HCT116 (cell line): Measurements from ENCODE around the gene GRID2IP. TPM values are rescaled to one million over a fixed set of nuclear protein-coding genes. Genes with fewer than 3 reads are reported as not detected.

Experiments
- ATAC-seq: fragments of 200-7000 bp; cut with Tn5 transposase; 2 replicates; pipeline ENCODE4 v1.9.1; 2020; ENCODE audit warnings: mild to moderate bottlenecking, moderate library complexity
- BruUV-seq: library from RNA; stranded (reverse); fragments of 400-500 nt; replicated peaks from 2 replicates; lab custom pipeline; 2021; lab: Mats Ljungman, UMichigan
- CTCF ChIA-PET: fragments of 300-600 bp; sonication (Branson Sonifier 250); formaldehyde crosslinking; loops from one replicate; lab custom pipeline; 2021; ENCODE audit warnings: antibody characterized with exemption; lab: Charles Lee
- POLR2A ChIA-PET: fragments of 300-600, 350-600 bp; sonication (Branson Sonifier 250); formaldehyde crosslinking; loops from one replicate; lab custom pipeline; 2021; ENCODE audit warnings: antibody characterized with exemption; lab: Charles Lee
- RAD21 ChIA-PET, 2 experiments: fragments of 300-600 bp; sonication (Branson Sonifier 250); formaldehyde crosslinking; loops; one replicate each; lab custom pipeline; 2023; ENCODE audit warnings: low total read pairs in 2 of 2; ENCODE audit not compliant: uncharacterized antibody in 2 of 2, unreplicated experiment in 2 of 2, low non-redundant PET in 1 of 2; lab: Charles Lee
- DNase-seq: peaks from one replicate; pipeline ENCODE4 v3.0.0-alpha.2; 2010; ENCODE audit warnings: low read depth, low spot score
- H2AFZ ChIP-seq: fragments of 200-600 bp; shearing (Covaris generic), sonication (generic); 2 replicates; pipeline ENCODE4 v1.6.1; 2017; ENCODE audit warnings: low read depth, mixed run types, mixed read lengths, antibody characterized with exemption, low read length; ENCODE audit not compliant: poor library complexity, severe bottlenecking
- H3K27ac ChIP-seq: 2 replicates; pipeline ENCODE4 v1.5.1; 2012; ENCODE audit warnings: low read depth, low read length
- H3K27me3 ChIP-seq: fragments of 200-600 bp; sonication (generic); 2 replicates; pipeline ENCODE4 v1.6.1; 2016; ENCODE audit warnings: mixed run types, low read length, mixed read lengths; ENCODE audit not compliant: insufficient read depth
- H3K36me3 ChIP-seq, 2 experiments: fragments of 200-500 bp in 1 of 2; fragments of 200-600 bp in 1 of 2; sonication (Bioruptor generic) in 1 of 2; sonication (generic) in 1 of 2; 2 replicates each; pipeline versions ENCODE4 v1.5.1 to v1.6.1; 2014 to 2016; ENCODE audit warnings: low read length in 2 of 2, inconsistent platforms in 1 of 2, mixed read lengths in 1 of 2, mixed run types in 1 of 2; ENCODE audit not compliant: insufficient read depth in 2 of 2, control insufficient read depth in 1 of 2
- H3K4me1 ChIP-seq, 2 experiments: fragments of 200-600 bp in 1 of 2; sonication (generic) in 1 of 2; 2 replicates each; pipeline versions ENCODE4 v1.5.1 to v1.6.1; 2012 to 2017; ENCODE audit warnings: low read length in 2 of 2, inconsistent platforms in 1 of 2, mild to moderate bottlenecking in 1 of 2, mixed read lengths in 1 of 2, mixed run types in 1 of 2, moderate library complexity in 1 of 2; ENCODE audit not compliant: insufficient read depth in 2 of 2, control insufficient read depth in 1 of 2
- H3K4me2 ChIP-seq: fragments of 200-600 bp; sonication (generic); 2 replicates; pipeline ENCODE4 v1.6.1; 2017; ENCODE audit warnings: mixed run types, low read length, mixed read lengths
- H3K4me3 ChIP-seq, 2 experiments: fragments of 200-600 bp in 1 of 2; sonication (generic) in 1 of 2; replicated peaks in 1 of 2; 2 replicates each; pipeline ENCODE4 v1.5.1; 2011 to 2016; ENCODE audit warnings: low read length in 2 of 2, control low read depth in 1 of 2, low read depth in 1 of 2, mild to moderate bottlenecking in 1 of 2, mixed read lengths in 1 of 2, mixed run types in 1 of 2
- H3K79me2 ChIP-seq: fragments of 200-600 bp; sonication (generic); 2 replicates; pipeline ENCODE4 v1.6.1; 2017; ENCODE audit warnings: mild to moderate bottlenecking, mixed run types, low read length, moderate library complexity, mixed read lengths; ENCODE audit not compliant: insufficient read depth
- H3K9ac ChIP-seq: fragments of 200-600 bp; sonication (generic); 2 replicates; pipeline ENCODE4 v1.6.1; 2016; ENCODE audit warnings: low read length, mixed read lengths
- H3K9me2 ChIP-seq: fragments of 200-600 bp; sonication (generic), shearing (Covaris generic); 2 replicates; pipeline ENCODE4 v1.6.1; 2017; ENCODE audit warnings: mixed run types, mild to moderate bottlenecking, moderate library complexity; ENCODE audit not compliant: insufficient read depth
- H3K9me3 ChIP-seq, 2 experiments: fragments of 200-500 bp in 1 of 2; fragments of 200-600 bp in 1 of 2; sonication (Bioruptor generic) in 1 of 2; sonication (generic) in 1 of 2; 2 replicates each; pipeline ENCODE4 v1.6.1; 2014 to 2017; ENCODE audit warnings: low read length in 2 of 2, mixed read lengths in 2 of 2, inconsistent platforms in 1 of 2, low read depth in 1 of 2, mild to moderate bottlenecking in 1 of 2, mixed run types in 1 of 2, moderate library complexity in 1 of 2; ENCODE audit not compliant: control insufficient read depth in 1 of 2, insufficient read depth in 1 of 2
- H4K20me1 ChIP-seq: fragments of 200-600 bp; sonication (generic), shearing (Covaris generic); 2 replicates; pipeline ENCODE4 v1.6.1; 2017; ENCODE audit warnings: mixed run types, mild to moderate bottlenecking, moderate library complexity; ENCODE audit not compliant: insufficient read depth
- ELF1 ChIP-seq: IDR thresholded peaks from 2 replicates; pipeline ENCODE4 v1.6.1; 2012; ENCODE audit warnings: low read depth, borderline replicate concordance
- EZH2 ChIP-seq: fragments of 200-600 bp; sonication (generic); IDR thresholded peaks from 2 replicates; pipeline ENCODE4 v1.6.1; 2017; ENCODE audit warnings: antibody characterized with exemption, mixed run types
- SP1 ChIP-seq: IDR thresholded peaks from 2 replicates; pipeline ENCODE4 v1.6.1; 2012; ENCODE audit warnings: low read depth
- TCF7L2 ChIP-seq: IDR thresholded peaks from 2 replicates; pipeline ENCODE4 v1.7.0; 2011; ENCODE audit warnings: borderline replicate concordance, inconsistent platforms; ENCODE audit not compliant: insufficient read depth, insufficient read length; ENCODE audit errors: extremely low read depth
- YY1 ChIP-seq: IDR thresholded peaks from 2 replicates; pipeline ENCODE4 v1.6.1; 2011; ENCODE audit warnings: low read length, low read depth, moderate library complexity, mild to moderate bottlenecking; ENCODE audit not compliant: insufficient replicate concordance; ENCODE audit errors: extremely low read depth
- intact Hi-C: fragments of 100-400 bp; cut with micrococcal nuclease; formaldehyde crosslinking; loops from 2 replicates; pipeline ENCODE4 v1.10.0; 2022
- total RNA-seq: library from RNA; stranded (reverse); gene quantifications from one replicate; pipeline ENCODE4 v1.2.1, GENCODE V29; 2021; ENCODE audit not compliant: unreplicated experiment
- TF ChIP-seq, protein P1 (sequence below), 3 experiments: fragments of 200-600 bp in 1 of 3; sonication (generic) in 1 of 3; IDR thresholded peaks in 2 of 3; conservative IDR thresholded peaks in 1 of 3; 2 replicates each; pipeline ENCODE4 v1.5.1; 2012 to 2017; ENCODE audit warnings: low read depth in 2 of 3, low read length in 2 of 3, antibody characterized with exemption in 1 of 3, borderline replicate concordance in 1 of 3, control low read depth in 1 of 3, mild to moderate bottlenecking in 1 of 3, mixed read lengths in 1 of 3, mixed run types in 1 of 3, moderate library complexity in 1 of 3; ENCODE audit not compliant: insufficient read depth in 1 of 3
- TF ChIP-seq, protein P2 (sequence below): IDR thresholded peaks from 2 replicates; pipeline ENCODE4 v1.6.1; 2011; ENCODE audit warnings: mild to moderate bottlenecking, low read length, moderate library complexity; ENCODE audit not compliant: insufficient replicate concordance; ENCODE audit errors: extremely low read depth
- TF ChIP-seq, protein P3 (sequence below): IDR thresholded peaks from 2 replicates; pipeline ENCODE4 v1.6.1; 2012; ENCODE audit warnings: low read depth

GRID2IP gene
- total RNA-seq, 1 experiment from 2014 or later = 3.2 TPM

DNA sequence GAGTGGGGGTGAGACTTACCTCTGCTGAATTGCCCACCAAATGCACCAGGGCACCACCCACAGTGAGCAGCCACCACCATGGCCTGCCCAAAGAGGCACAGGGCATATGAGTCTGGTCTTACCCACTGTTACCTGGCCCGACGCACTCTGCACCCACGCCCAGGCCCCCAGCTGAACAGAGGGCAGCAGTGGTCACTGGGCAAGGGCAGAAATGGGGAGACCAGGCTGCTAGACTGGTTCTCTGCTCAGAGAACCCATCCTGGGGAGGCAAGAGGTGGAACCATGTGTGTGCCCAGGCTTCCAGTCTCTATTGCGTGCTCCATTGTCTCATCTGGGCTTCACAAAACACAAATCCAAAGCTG, 64.1 kb downstream of the GRID2IP start:
- BruUV-seq = no TSS peak
- H3K36me3 ChIP-seq = no peaks in the 10 kb centered on the region; a peak in 1 of 4 replicates
- no peaks in the 10 kb centered on the region for H3K9me2 ChIP-seq
- POLR2A ChIA-PET = no interaction called here
- RAD21 ChIA-PET = no interaction called here
- H2AFZ ChIP-seq = no peak overlapping the region
- no peak for ATAC-seq
- H3K27me3 ChIP-seq = no peaks in the 10 kb centered on the region
- H4K20me1 ChIP-seq = peaks cover 4% of the 10 kb centered on the region; the same call in 1 of the 2 replicates
- no peak overlapping the region for H3K27ac ChIP-seq
- DNase-seq = no peak
- no peak overlapping the region for H3K4me3 ChIP-seq
- intact Hi-C loops = no loop called here
- H3K4me1 ChIP-seq = peaks cover 9 to 17% of the 10 kb centered on the region in 2 experiments
- peaks cover 18% of the 10 kb centered on the region for H3K79me2 ChIP-seq
- no peaks in the 10 kb centered on the region for H3K9me3 ChIP-seq
- CTCF ChIA-PET = no interaction called here
- TF ChIP-seq, protein P1, sequence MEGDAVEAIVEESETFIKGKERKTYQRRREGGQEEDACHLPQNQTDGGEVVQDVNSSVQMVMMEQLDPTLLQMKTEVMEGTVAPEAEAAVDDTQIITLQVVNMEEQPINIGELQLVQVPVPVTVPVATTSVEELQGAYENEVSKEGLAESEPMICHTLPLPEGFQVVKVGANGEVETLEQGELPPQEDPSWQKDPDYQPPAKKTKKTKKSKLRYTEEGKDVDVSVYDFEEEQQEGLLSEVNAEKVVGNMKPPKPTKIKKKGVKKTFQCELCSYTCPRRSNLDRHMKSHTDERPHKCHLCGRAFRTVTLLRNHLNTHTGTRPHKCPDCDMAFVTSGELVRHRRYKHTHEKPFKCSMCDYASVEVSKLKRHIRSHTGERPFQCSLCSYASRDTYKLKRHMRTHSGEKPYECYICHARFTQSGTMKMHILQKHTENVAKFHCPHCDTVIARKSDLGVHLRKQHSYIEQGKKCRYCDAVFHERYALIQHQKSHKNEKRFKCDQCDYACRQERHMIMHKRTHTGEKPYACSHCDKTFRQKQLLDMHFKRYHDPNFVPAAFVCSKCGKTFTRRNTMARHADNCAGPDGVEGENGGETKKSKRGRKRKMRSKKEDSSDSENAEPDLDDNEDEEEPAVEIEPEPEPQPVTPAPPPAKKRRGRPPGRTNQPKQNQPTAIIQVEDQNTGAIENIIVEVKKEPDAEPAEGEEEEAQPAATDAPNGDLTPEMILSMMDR (IDR thresholded peaks at IDR 0.05 in 2 of 3, conservative IDR thresholded peaks at IDR 0.05 in 1 of 3; ENCODE audit: borderline replicate concordance in 1 of 3, insufficient read depth in 1 of 3, low read depth in 2 of 3, low read length in 2 of 3) = no peak
- TF ChIP-seq YY1 = no peak
- TF ChIP-seq, protein P2, sequence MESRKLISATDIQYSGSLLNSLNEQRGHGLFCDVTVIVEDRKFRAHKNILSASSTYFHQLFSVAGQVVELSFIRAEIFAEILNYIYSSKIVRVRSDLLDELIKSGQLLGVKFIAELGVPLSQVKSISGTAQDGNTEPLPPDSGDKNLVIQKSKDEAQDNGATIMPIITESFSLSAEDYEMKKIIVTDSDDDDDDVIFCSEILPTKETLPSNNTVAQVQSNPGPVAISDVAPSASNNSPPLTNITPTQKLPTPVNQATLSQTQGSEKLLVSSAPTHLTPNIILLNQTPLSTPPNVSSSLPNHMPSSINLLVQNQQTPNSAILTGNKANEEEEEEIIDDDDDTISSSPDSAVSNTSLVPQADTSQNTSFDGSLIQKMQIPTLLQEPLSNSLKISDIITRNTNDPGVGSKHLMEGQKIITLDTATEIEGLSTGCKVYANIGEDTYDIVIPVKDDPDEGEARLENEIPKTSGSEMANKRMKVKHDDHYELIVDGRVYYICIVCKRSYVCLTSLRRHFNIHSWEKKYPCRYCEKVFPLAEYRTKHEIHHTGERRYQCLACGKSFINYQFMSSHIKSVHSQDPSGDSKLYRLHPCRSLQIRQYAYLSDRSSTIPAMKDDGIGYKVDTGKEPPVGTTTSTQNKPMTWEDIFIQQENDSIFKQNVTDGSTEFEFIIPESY = no peak
- no peak for TF ChIP-seq SP1
- TF ChIP-seq, protein P3, sequence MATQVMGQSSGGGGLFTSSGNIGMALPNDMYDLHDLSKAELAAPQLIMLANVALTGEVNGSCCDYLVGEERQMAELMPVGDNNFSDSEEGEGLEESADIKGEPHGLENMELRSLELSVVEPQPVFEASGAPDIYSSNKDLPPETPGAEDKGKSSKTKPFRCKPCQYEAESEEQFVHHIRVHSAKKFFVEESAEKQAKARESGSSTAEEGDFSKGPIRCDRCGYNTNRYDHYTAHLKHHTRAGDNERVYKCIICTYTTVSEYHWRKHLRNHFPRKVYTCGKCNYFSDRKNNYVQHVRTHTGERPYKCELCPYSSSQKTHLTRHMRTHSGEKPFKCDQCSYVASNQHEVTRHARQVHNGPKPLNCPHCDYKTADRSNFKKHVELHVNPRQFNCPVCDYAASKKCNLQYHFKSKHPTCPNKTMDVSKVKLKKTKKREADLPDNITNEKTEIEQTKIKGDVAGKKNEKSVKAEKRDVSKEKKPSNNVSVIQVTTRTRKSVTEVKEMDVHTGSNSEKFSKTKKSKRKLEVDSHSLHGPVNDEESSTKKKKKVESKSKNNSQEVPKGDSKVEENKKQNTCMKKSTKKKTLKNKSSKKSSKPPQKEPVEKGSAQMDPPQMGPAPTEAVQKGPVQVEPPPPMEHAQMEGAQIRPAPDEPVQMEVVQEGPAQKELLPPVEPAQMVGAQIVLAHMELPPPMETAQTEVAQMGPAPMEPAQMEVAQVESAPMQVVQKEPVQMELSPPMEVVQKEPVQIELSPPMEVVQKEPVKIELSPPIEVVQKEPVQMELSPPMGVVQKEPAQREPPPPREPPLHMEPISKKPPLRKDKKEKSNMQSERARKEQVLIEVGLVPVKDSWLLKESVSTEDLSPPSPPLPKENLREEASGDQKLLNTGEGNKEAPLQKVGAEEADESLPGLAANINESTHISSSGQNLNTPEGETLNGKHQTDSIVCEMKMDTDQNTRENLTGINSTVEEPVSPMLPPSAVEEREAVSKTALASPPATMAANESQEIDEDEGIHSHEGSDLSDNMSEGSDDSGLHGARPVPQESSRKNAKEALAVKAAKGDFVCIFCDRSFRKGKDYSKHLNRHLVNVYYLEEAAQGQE = no peak
- TF ChIP-seq EZH2 = no peak
- no peak for TF ChIP-seq TCF7L2
- no peak for TF ChIP-seq ELF1
- H3K9ac ChIP-seq = no peak overlapping the region
- H3K4me2 ChIP-seq = no peak overlapping the region
